Tibial artery (tissue), 4 donors: ENCODE data around the gene CCDC28B.
A peak's percentile ranks its signal among the peaks of the same experiment; 100 is the strongest.

Experiments used
- DNase-seq, 2 donors: peaks; one replicate each; pipeline ENCODE4 v3.0.0-alpha.2; 2019
- H3K27ac ChIP-seq, 2 donors: fragments of 200-600 bp; sonication (generic) in 1 of 2; 1 replicate in 1 of 2; 2 replicates in 1 of 2; pipeline ENCODE4 v1.5.1; 2018 to 2019; ENCODE audit warnings: mild to moderate bottlenecking in 1 of 2
- H3K27me3 ChIP-seq, 2 donors: fragments of 200-600 bp; sonication (generic) in 1 of 2; one replicate each; pipeline versions ENCODE4 v1.5.1 to v1.6.0; 2016 to 2019
- H3K36me3 ChIP-seq, 3 donors: fragments of 200-600 bp; sonication (generic) in 2 of 3; one replicate each; pipeline ENCODE4 v1.5.1; 2016 to 2019; ENCODE audit warnings: mild to moderate bottlenecking in 2 of 3
- H3K4me1 ChIP-seq, 4 donors: fragments of 200-600 bp; sonication (generic) in 2 of 4; 1 replicate in 3 of 4; 2 replicates in 1 of 4; pipeline ENCODE4 v1.5.1; 2016 to 2019
- H3K4me3 ChIP-seq, 2 donors: fragments of 200-600 bp; sonication (generic) in 1 of 2; 1 replicate in 1 of 2; 2 replicates in 1 of 2; pipeline ENCODE4 v1.5.1; 2018 to 2019; ENCODE audit warnings: mild to moderate bottlenecking in 2 of 2
- H3K9me3 ChIP-seq, 3 donors: fragments of 200-600 bp; sonication (generic) in 1 of 3; one replicate each; pipeline ENCODE4 v1.5.1; 2016 to 2019
- CTCF ChIP-seq, 2 experiments: fragments of 200-600 bp in 1 of 2; fragments of 450-650 bp in 1 of 2; IDR thresholded peaks; one replicate each; pipeline ENCODE4 v1.5.1; 2017 to 2019; ENCODE audit warnings: antibody characterized with exemption in 2 of 2, mild to moderate bottlenecking in 1 of 2, moderate library complexity in 1 of 2
- intact Hi-C: fragments of 100-400 bp; cut with DNase I; formaldehyde crosslinking; loops from one replicate; pipeline ENCODE4 v1.15.0; 2023; ENCODE audit warnings: low total_unique reads

CCDC28B gene

DNA sequence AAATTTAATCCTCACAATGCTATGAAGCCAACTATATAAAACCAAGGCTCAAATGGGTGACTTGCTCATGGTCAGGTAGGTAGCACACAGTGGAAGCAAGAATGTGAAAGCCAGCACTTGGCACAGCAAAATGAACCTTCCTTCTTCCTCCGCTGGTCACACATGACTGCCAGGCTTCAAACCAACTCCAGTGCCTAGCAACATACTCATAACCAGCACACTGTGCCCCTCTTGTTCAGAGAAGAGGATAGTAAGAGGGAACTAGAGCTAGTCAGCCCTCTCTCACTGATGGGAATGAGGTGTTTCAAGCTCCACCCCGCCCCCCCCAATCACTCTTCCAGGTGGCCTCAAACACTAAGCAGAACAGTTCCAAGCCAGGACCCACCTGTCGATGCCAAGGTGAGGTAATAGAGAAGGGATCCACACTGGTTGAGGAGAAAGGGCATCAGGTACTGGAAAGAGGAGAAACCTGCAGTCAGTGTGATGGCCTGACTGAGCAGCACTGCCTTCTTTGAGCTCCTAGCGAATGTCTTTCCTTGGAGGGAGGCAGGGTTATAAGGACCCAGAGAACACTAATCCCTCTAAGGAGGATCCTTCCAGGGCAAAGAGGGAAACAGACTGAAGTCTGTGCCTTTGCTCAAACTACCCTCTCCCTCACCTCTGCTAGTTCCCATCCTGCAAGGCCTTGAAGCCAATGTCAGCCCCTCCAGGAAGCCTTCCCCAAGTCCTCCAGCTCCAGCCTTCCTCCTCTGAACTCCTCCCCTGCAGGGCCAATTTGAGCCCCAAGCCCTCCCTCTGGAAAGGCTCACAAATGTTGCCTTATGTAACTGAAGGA, 20.6 kb downstream of the CCDC28B start:
- no peak for TF ChIP-seq CTCF (IDR thresholded peaks at IDR 0.05)
- no peak for DNase-seq
- Histone ChIP-seq H3K36me3 (peaks cover 30 to 62% (median 39%) of the 10 kb centered on the region in 3 donors), H3K9me3 (no peaks in the 10 kb centered on the region), H3K27ac (peak overlapping the region; percentile 90 to 92), H3K27me3 (no peaks in the 10 kb centered on the region), H3K4me3 (peak overlapping the region; percentile 65 to 86), H3K4me1 (peaks cover 0 to 35% (median 28%) of the 10 kb centered on the region in 4 donors)
- intact Hi-C loops: loop anchor here (5.0 kb wide), 1 partner anchor 71 kb away; the partner anchor contains the start of gene HDAC1

DNA sequence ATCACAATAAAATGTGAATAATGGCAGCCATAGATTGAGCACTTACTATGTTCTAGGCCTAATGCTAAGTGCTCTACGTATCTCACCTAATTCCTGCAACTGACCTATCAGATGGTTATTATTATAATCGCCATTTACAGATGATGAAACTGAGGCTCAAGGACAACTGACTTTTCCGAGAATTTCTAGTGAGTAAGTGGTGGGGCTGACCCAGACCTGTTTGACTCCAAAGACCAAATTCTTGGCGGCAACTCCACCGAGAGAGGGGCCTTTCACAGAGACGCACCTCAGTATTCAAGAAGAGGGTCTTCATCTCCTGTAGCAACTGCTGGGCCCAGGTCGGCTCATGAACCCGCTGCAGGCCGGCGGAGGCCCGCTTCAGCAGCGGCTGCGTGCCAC, 21.2 kb downstream of the CCDC28B start:
- no peaks in the 10 kb centered on the region for H3K27me3 ChIP-seq
- H3K9me3 ChIP-seq: no peaks in the 10 kb centered on the region
- DNase-seq: no peak
- H3K27ac ChIP-seq: peak overlapping the region; percentile 90 to 92
- no peak for TF ChIP-seq CTCF (IDR thresholded peaks at IDR 0.05)
- H3K4me3 ChIP-seq: peak overlapping the region; percentile 65 to 86
- peaks cover 30 to 62% (median 39%) of the 10 kb centered on the region in 3 donors for H3K36me3 ChIP-seq
- intact Hi-C loops: loop anchor here (5.0 kb wide), 1 partner anchor 71 kb away; the partner anchor contains the start of gene HDAC1
- H3K4me1 ChIP-seq: peaks cover 0 to 34% (median 28%) of the 10 kb centered on the region in 4 donors

DNA sequence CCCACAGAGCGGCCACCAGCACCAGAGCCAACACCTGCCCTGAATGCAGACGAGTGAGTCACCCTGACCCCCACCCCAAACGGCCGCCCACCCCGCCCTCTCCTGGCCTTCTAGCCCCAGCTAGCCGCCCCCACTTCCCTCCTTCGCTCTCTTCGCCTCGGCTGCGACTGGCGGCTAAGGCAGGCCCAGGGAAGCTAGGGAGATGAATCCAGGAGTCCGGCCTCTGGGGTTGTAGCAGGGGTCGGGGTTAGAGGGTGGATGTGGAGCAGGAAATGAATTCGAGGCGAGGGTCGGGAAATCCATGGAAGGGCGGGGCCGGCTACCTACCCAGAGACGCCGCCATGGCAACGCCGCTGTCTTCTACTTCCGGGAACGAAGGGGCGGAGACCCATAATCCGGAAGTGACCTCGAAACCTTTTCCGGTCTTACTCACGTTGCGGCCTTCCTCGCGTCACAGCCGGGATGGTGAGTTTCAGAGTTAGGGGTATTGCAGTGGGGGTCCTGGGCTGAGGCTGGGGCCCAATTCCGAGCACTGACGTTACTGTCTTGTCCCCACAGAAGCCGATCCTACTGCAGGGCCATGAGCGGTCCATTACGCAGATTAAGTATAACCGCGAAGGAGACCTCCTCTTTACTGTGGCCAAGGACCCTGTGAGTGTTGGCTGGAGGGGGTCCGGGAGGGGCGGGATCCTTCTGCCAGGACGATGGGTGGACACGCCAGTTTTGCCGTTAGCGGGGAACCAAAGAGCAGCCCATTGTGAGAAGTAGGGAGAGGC, 21.8 kb downstream of the CCDC28B start, which contains the start of the genes EIF3I and TMEM234:
EIF3I (plus strand) TSS at position 428 of the 776 bp plus-strand sequence; CDS start at position 463, 35 bp downstream.
TMEM234 (minus strand) TSS at position 374 of the 776 bp plus-strand sequence; CDS start at position 343, 31 bp downstream.
- no peak for TF ChIP-seq CTCF (IDR thresholded peaks at IDR 0.05)
- intact Hi-C loops: loop anchor here (5.0 kb wide), 1 partner anchor 70 kb away; the partner anchor contains the start of gene HDAC1
- peaks cover 30 to 62% (median 37%) of the 10 kb centered on the region in 3 donors for H3K36me3 ChIP-seq

DNA sequence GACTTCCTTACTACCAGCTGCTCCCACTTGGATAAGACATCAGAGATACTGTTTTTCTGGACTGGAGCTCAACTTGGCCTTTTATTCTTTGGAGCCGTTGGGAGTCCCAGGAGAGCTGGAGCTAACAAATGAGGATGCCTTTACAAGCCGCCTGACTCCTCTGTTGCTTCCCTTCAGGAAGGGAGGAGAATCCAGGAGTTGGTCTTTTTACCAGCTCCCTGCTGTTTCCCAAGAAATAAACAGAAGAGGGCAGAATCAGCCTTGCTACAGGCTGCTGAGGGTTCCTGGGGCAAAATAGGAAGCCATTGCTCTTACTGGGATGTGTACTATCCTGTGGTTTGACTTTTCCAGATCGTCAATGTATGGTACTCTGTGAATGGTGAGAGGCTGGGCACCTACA, 23.3 kb downstream of the CCDC28B start:
- H3K36me3 ChIP-seq: peaks cover 32 to 62% (median 49%) of the 10 kb centered on the region in 3 donors
- TF ChIP-seq CTCF (IDR thresholded peaks at IDR 0.05): no peak
- H3K27me3 ChIP-seq: no peaks in the 10 kb centered on the region
- peak overlapping the region; percentile 65 to 86 for H3K4me3 ChIP-seq
- H3K4me1 ChIP-seq: peaks cover 0 to 34% (median 28%) of the 10 kb centered on the region in 4 donors
- intact Hi-C loops: loop anchor here (5.0 kb wide), 1 partner anchor 69 kb away; the partner anchor contains the start of gene HDAC1
- no peak for DNase-seq
- peak overlapping the region in 1 of 2 donors; percentile 92 for H3K27ac ChIP-seq
- H3K9me3 ChIP-seq: no peaks in the 10 kb centered on the region

More for the DNA sequence above, 21.8 kb downstream of the CCDC28B start, which contains the start of the genes EIF3I and TMEM234:
- Histone ChIP-seq H3K4me3 (peak within 1 kb of the TSS; percentile 65 to 86), H3K4me1 (peaks cover 0 to 34% (median 28%) of the 10 kb centered on the region in 4 donors), H3K27ac (peak within 1 kb of the TSS; percentile 90 to 92), H3K27me3 (no peaks in the 10 kb centered on the region), H3K9me3 (no peaks in the 10 kb centered on the region)
- DNase-seq: peak; percentile 94 to 95

GRCh38 chr1:32224285-32224684, 23.9 kb downstream of the CCDC28B start:
- no peak overlapping the region for H3K27ac ChIP-seq
- peaks cover 38 to 62% (median 55%) of the 10 kb centered on the region in 3 donors for H3K36me3 ChIP-seq
- no peaks in the 10 kb centered on the region for H3K9me3 ChIP-seq
- no peak for TF ChIP-seq CTCF (IDR thresholded peaks at IDR 0.05)
- DNase-seq: no peak
- H3K4me1 ChIP-seq: peaks cover 0 to 34% (median 28%) of the 10 kb centered on the region in 4 donors
- H3K4me3 ChIP-seq: no peak overlapping the region
- H3K27me3 ChIP-seq: no peaks in the 10 kb centered on the region
- intact Hi-C loops: loop anchor here (5.0 kb wide), 1 partner anchor 68 kb away; the partner anchor contains the start of gene HDAC1
